Transverse colon (tissue), 4 donors: ENCODE results near the gene STAT3. TPM values are rescaled to one million over a fixed set of nuclear protein-coding genes. Genes with fewer than 3 reads are reported as not detected.

ENCODE experiments used
- DNase-seq: peaks from one replicate; pipeline ENCODE4 v3.0.0-alpha.2; 2019
- H3K27ac ChIP-seq, 4 donors: fragments of 200-600 bp; sonication (generic); 2 replicates each; pipeline ENCODE4 v1.5.1; 2016 to 2018; ENCODE audit warnings: inconsistent platforms in 4 of 4
- H3K27me3 ChIP-seq: fragments of 200-600 bp; sonication (generic); 2 replicates; pipeline ENCODE4 v1.5.1; 2017; ENCODE audit warnings: inconsistent platforms
- H3K36me3 ChIP-seq, 4 donors: fragments of 200-600 bp; sonication (generic); 2 replicates each; pipeline ENCODE4 v1.5.1; 2017 to 2019; ENCODE audit warnings: inconsistent platforms in 4 of 4
- H3K4me1 ChIP-seq, 4 donors: fragments of 200-600 bp; sonication (generic); 2 replicates each; pipeline ENCODE4 v1.5.1; 2017 to 2020; ENCODE audit warnings: inconsistent platforms in 4 of 4
- H3K4me3 ChIP-seq, 4 donors: fragments of 200-600 bp; sonication (generic); 1 replicate in 1 of 4; 2 replicates in 3 of 4; pipeline versions ENCODE4 v1.5.1 to v1.6.1; 2017 to 2019; ENCODE audit warnings: inconsistent platforms in 4 of 4
- H3K9me3 ChIP-seq, 2 donors: fragments of 200-600 bp; sonication (generic); 2 replicates each; pipeline ENCODE4 v1.5.1; 2017 to 2019; ENCODE audit warnings: inconsistent platforms in 2 of 2
- EP300 ChIP-seq: sonication (generic); formaldehyde crosslinking; IDR thresholded peaks from one replicate; pipeline ENCODE4 v1.6.1; 2017; ENCODE audit warnings: antibody characterized with exemption, low read depth
- POLR2A ChIP-seq: fragments of 450-650 bp; IDR thresholded peaks from one replicate; pipeline ENCODE4 v1.6.1; 2016; ENCODE audit warnings: antibody characterized with exemption, mild to moderate bottlenecking, moderate library complexity
- POLR2AphosphoS5 ChIP-seq, 3 donors: sonication (generic); formaldehyde crosslinking; IDR thresholded peaks; one replicate each; pipeline ENCODE4 v1.6.1; 2016; ENCODE audit warnings: antibody characterized with exemption in 3 of 3
- WGBS, 2 donors: methylation state at CpG; one replicate each; pipeline ENCODE4 v1.1.5; 2018; ENCODE audit warnings: low coverage in 1 of 2; 5-methylcytosine and 5-hydroxymethylcytosine counted together
- in situ Hi-C, 4 donors: fragments of 200-750 bp; cut with MboI; loops; one replicate each; pipeline versions ENCODE4 v1.15.0 to v1.15.1; 2017; ENCODE audit warnings: low sequenced_read_pairs in 3 of 4, low pct_ligation_motif_present in 1 of 4, low pct_unique_long_range_greater_than_20kb in 1 of 4
- intact Hi-C: fragments of 100-400 bp; cut with DNase I; formaldehyde crosslinking; loops from one replicate; pipeline ENCODE4 v1.15.1; 2023; ENCODE audit warnings: low total_unique reads
- total RNA-seq, 4 donors: library from RNA; depleted of rRNA; stranded (reverse); fragments of >200 nt; gene quantifications; one replicate each; pipeline ENCODE4 v1.1.0, GENCODE V29; 2016
- TF ChIP-seq, protein P1 (sequence below), 5 experiments: fragments of 200-600 bp in 3 of 5; fragments of 450-650 bp in 2 of 5; sonication (generic) in 3 of 5; IDR thresholded peaks; 1 replicate in 2 of 5; 2 replicates in 3 of 5; pipeline ENCODE4 v1.5.1; 2016 to 2017; ENCODE audit warnings: antibody characterized with exemption in 5 of 5, inconsistent platforms in 3 of 5, mild to moderate bottlenecking in 2 of 5, moderate library complexity in 1 of 5

The STAT3 gene
- total RNA-seq, 4 donors from 2014 or later: 110 to 156 (median 130) TPM

DNA sequence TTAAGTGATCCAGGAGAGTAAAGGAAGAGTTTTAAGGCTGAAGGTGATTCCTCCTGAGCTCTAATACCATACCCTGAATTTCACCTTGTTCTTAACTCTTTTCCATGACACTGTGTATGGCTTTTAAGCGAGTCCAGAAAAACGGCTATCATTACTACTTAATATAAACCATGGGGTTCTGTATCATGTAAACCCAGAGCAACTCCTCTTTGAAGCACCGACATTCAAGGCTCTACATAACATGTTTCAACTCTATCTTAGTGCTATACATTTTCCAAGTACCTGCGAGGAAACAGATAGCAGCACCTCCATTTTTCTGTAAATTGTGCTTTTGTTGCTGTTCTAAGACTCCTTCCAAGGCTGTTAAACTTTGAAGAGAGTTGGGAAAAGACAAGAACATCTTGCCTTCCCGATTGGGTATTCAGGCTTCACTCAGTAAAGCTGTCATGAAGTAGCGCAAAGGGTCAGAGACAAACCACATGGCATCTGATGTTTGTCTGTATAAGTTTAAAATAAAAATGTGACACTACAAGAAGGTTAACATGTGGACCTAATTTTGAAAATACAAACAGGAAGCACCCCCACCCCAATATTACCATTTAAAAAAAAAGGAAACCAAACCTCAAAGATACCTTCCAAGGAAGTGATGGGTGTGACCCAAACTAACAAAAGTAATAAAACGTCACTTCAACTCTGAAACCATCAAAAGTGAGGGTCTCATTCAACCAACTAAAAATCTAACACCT, 115.9 kb downstream of the STAT3 start:
- TF ChIP-seq EP300: no peak
- TF ChIP-seq, protein P1, sequence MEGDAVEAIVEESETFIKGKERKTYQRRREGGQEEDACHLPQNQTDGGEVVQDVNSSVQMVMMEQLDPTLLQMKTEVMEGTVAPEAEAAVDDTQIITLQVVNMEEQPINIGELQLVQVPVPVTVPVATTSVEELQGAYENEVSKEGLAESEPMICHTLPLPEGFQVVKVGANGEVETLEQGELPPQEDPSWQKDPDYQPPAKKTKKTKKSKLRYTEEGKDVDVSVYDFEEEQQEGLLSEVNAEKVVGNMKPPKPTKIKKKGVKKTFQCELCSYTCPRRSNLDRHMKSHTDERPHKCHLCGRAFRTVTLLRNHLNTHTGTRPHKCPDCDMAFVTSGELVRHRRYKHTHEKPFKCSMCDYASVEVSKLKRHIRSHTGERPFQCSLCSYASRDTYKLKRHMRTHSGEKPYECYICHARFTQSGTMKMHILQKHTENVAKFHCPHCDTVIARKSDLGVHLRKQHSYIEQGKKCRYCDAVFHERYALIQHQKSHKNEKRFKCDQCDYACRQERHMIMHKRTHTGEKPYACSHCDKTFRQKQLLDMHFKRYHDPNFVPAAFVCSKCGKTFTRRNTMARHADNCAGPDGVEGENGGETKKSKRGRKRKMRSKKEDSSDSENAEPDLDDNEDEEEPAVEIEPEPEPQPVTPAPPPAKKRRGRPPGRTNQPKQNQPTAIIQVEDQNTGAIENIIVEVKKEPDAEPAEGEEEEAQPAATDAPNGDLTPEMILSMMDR (IDR thresholded peaks at IDR 0.05): no peak
- no peak for TF ChIP-seq POLR2A
- peak in 1 of 3 donors; percentile 42 for TF ChIP-seq POLR2AphosphoS5 (IDR thresholded peaks at IDR 0.05)
- no peak for DNase-seq
- intact Hi-C loops: no loop called here
- H3K9me3 ChIP-seq: no peaks in the 10 kb centered on the region
- H3K27ac ChIP-seq: peak overlapping the region; percentile 19 to 51 (median 46)
- H3K27me3 ChIP-seq: no peaks in the 10 kb centered on the region
- in situ Hi-C loops: no loop called here
- peaks cover 0 to 79% (median 33%) of the 10 kb centered on the region in 4 donors for H3K4me1 ChIP-seq
- no peaks in the 10 kb centered on the region for H3K36me3 ChIP-seq
- WGBS, 2 donors: 59 to 66% methylated on average over 4 to 7 of the region's 7 CpGs
- H3K4me3 ChIP-seq: no peak overlapping the region

DNA sequence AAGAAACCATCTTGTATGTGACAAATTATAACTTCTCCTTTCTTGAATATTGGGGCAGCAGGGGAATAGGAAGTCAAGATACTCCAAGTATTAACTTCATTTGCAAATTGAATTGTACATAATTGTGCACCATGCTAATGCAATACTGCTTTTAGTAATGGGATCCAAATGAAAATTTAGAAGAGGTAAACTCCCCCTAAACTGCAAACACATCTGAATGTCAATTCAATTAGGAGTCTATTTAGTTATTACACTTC, 116.5 kb downstream of the STAT3 start:
- Histone ChIP-seq H3K4me1 (peaks cover 0 to 79% (median 31%) of the 10 kb centered on the region in 4 donors), H3K4me3 (no peak overlapping the region), H3K36me3 (no peaks in the 10 kb centered on the region), H3K27ac (peak overlapping the region; percentile 19 to 51 (median 46)), H3K27me3 (no peaks in the 10 kb centered on the region), H3K9me3 (no peaks in the 10 kb centered on the region)
- in situ Hi-C loops (no loop called here), intact Hi-C loops (no loop called here)
- DNase-seq: no peak
- TF ChIP-seq, protein P1 (IDR thresholded peaks at IDR 0.05): no peak
- no peak for TF ChIP-seq POLR2A
- TF ChIP-seq POLR2AphosphoS5 (IDR thresholded peaks at IDR 0.05): no peak
- TF ChIP-seq EP300: no peak

DNA sequence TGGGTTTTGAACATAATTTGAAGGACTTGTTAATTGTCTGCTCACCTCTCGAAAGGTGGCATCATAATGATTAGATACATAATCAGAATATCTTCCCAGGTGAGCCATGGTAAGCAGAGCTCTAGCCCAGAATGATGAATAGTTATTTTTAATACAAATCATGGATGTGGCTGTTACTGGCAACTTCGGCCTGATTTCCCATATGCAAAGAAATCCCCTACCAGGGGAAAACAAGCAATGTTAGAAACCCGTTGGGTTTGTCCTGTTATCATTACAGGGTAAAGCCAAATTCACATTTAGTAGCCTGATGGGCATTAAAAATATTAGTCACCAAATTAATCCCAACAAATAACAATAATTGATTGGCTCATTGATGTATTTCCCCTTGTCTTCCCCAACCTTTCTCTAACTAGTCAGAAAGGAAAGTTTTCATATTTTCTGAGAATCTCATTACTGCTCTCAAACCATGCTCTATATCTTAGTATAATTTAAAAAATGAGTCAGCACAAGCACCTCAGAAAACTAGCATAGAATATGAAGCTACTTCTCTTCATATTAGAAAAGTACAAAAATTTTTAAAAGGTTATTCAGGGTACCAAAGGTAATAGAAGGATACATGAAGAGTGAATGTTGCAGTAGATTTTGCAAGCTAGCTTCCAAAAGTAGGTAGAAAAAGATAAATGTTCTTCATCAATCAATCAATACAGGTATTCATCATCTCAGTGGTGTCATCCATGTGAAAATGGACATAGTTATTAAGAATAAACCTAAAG, 117.0 kb downstream of the STAT3 start:
- H3K27ac ChIP-seq: peak overlapping the region; percentile 19 to 65 (median 34)
- H3K4me1 ChIP-seq: peaks cover 0 to 81% (median 31%) of the 10 kb centered on the region in 4 donors
- TF ChIP-seq, protein P1 (IDR thresholded peaks at IDR 0.05): no peak
- TF ChIP-seq POLR2AphosphoS5 (IDR thresholded peaks at IDR 0.05): no peak
- TF ChIP-seq POLR2A: no peak
- TF ChIP-seq EP300: no peak
- in situ Hi-C loops: no loop called here
- H3K36me3 ChIP-seq: no peaks in the 10 kb centered on the region
- no peak overlapping the region for H3K4me3 ChIP-seq
- 75 to 83% methylated on average over 2 to 3 of the region's 3 CpGs for WGBS, 2 donors
- H3K9me3 ChIP-seq: no peaks in the 10 kb centered on the region
- no peaks in the 10 kb centered on the region for H3K27me3 ChIP-seq
- no peak for DNase-seq
- intact Hi-C loops: no loop called here

DNA sequence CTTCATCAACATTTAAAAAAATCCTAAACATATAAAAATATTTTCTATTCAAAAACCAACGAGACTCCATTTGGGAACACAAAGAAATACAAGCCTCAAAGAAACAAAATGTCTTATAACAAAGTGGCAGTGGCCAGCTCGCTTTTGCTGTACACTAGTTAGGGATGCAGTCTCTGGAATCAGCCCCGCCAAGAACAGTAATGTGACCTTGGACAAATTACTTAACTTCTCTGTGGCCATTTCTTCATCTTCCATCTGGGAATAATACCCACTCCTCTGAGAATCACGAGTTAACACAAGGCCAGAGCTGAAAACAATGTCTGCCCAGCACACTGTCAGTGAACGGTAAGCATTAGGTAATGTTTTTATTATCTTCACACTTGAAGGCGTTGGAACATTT, 117.6 kb downstream of the STAT3 start:
- Histone ChIP-seq H3K9me3 (no peaks in the 10 kb centered on the region), H3K4me3 (no peak overlapping the region), H3K27me3 (no peaks in the 10 kb centered on the region), H3K36me3 (no peaks in the 10 kb centered on the region), H3K4me1 (peaks cover 0 to 81% (median 31%) of the 10 kb centered on the region in 4 donors), H3K27ac (peak overlapping the region; percentile 1 to 65 (median 32))
- WGBS, 2 donors: 67 to 73% methylated on average over 6 of the region's 6 CpGs
- no peak for DNase-seq
- in situ Hi-C loops: no loop called here
- TF ChIP-seq POLR2A (no peak), POLR2AphosphoS5 (IDR thresholded peaks at IDR 0.05) (no peak)
- TF ChIP-seq, protein P1 (IDR thresholded peaks at IDR 0.05): no peak
- intact Hi-C loops: no loop called here
